AG09319 (cell line): ENCODE results near the gene COL9A1.

Experiments used
- DNase-seq: peaks from one replicate; pipeline ENCODE4 v3.0.0-alpha.2; 2010; ENCODE audit warnings: low read depth; ENCODE audit errors: extremely low read depth
- TF ChIP-seq, protein P1 (sequence below): IDR thresholded peaks from 2 replicates; pipeline ENCODE4 v1.5.1; 2011; ENCODE audit warnings: low read depth, mild to moderate bottlenecking, inconsistent platforms, low read length, moderate library complexity

The COL9A1 gene

DNA sequence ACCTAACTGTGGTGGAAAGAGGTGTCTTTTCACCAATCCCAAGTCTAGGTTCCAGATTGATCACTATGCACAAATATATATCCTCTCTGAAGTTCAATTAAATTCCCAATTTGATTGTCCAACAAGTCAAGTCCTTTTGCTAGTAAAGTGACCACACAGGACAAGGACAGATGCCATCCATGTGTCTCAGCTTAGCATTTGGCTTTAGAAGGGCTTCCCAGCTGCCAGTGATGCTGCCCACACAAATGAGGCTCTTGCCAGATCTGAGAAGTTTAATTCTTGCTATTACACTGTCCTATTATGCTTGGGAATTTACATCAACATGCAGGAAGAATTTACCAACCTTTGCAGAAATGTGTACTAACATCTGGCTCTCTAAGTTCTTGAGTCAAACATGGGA, 108.5 kb downstream of the COL9A1 start:
- DNase-seq: no peak
- TF ChIP-seq, protein P1, sequence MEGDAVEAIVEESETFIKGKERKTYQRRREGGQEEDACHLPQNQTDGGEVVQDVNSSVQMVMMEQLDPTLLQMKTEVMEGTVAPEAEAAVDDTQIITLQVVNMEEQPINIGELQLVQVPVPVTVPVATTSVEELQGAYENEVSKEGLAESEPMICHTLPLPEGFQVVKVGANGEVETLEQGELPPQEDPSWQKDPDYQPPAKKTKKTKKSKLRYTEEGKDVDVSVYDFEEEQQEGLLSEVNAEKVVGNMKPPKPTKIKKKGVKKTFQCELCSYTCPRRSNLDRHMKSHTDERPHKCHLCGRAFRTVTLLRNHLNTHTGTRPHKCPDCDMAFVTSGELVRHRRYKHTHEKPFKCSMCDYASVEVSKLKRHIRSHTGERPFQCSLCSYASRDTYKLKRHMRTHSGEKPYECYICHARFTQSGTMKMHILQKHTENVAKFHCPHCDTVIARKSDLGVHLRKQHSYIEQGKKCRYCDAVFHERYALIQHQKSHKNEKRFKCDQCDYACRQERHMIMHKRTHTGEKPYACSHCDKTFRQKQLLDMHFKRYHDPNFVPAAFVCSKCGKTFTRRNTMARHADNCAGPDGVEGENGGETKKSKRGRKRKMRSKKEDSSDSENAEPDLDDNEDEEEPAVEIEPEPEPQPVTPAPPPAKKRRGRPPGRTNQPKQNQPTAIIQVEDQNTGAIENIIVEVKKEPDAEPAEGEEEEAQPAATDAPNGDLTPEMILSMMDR: no peak

DNA sequence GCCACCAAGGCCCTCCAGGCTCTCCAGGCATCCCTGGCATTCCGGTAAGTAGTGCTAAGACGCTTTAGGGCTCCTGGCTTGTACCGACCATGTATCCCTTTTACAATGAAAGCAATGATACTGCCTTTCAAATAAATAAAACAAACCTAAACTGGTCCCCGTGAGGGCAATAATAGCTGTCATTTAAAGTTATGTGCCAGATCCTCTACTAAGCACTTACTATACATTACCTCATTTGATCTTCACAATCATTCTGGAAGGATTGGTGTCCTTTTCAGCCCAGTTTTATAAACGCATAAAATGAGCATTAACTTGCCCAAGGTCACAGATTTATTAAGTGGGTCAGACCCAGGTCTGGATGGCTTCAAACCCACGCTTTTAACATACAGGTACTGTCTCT, 114.7 kb downstream of the COL9A1 start:
- TF ChIP-seq, protein P1: no peak
- no peak for DNase-seq

DNA sequence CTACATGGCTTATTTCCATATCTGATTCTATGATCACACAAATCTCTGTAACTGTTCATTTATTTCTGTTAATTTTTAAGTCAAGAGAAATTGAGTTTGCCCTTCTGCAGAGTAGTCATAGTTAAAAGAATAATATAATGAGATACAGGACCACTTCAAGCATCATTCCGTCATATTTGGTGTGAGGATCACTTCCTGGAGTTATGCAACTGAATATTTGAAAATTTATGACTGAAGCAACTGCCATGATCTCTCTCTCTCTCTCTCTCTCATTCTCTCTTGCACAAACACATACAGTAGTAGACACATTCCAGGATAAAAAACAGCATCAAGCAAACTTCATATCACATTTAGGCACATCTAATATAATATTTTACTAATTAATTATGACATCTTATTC, 116.4 kb downstream of the COL9A1 start:
- no peak for DNase-seq
- TF ChIP-seq, protein P1: no peak

DNA sequence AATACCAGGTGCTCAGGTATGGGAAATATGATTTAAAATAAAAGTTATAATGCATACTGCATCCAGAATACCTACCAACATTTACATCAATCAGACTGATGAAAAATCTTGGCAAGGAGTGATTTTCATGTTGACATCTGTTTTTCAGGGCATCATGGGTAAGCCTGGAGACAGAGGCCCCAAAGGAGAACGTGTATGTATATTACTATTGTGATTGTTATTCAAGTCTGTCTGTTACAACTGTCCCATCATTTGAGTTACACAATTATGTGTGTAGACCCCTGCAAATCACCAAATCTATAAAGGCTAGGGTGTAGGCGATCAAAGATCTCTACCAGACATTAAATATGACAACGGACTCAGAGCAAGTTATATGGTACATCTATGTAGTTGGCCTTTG, 118.2 kb downstream of the COL9A1 start:
- DNase-seq: no peak
- TF ChIP-seq, protein P1: no peak

DNA sequence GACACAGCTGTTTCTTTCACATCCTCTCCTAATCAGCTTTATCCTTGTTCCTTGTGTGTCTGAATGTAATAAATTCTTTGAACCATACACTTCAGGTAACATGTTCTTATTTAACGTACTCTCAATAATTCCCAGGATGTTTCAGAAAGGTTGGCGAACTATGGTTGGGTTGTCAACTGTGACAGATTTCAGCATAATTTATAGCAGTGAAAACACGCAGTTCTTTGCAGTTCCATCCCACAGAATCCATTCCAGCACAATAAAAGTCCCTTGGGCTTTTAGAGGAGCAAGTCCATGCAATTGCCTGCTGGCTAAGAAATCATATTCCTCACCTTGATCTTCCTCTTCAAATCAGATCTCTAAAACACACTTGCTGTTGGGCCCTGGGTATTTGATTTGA, 119.3 kb downstream of the COL9A1 start:
- DNase-seq: no peak
- TF ChIP-seq, protein P1: no peak

DNA sequence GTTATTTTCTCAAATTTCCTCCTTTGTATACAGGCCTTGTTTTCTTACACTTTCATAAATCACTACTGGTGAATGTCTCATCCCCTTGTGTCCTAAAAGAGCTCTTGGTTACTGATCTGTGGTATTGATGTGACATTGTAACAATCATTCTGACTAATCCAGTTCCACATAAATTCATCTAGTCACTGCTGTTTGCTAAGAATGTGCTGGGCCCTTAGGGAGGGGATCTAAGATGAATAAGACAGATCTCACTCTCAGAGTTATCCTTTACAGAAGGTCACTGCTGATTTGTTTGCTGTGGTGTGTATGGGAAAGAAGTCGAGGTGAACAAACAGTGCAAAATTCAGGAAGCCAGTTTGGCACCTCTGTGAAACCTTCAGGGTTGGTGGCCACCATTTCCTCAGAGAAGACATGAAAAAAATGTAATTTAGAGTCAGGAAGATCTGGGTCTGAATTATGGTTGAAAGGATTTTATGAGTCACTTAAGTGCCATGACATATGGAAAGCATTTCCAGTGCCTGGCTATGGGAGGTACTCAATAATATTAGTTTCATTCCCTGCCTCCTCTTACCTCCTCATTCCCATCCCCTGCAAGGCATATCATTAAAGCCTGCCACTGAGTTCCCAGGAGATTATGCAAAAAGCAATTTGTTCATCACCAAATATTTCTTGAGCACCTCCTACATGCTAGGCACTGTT, 121.8 kb downstream of the COL9A1 start:
- TF ChIP-seq, protein P1: no peak
- no peak for DNase-seq

DNA sequence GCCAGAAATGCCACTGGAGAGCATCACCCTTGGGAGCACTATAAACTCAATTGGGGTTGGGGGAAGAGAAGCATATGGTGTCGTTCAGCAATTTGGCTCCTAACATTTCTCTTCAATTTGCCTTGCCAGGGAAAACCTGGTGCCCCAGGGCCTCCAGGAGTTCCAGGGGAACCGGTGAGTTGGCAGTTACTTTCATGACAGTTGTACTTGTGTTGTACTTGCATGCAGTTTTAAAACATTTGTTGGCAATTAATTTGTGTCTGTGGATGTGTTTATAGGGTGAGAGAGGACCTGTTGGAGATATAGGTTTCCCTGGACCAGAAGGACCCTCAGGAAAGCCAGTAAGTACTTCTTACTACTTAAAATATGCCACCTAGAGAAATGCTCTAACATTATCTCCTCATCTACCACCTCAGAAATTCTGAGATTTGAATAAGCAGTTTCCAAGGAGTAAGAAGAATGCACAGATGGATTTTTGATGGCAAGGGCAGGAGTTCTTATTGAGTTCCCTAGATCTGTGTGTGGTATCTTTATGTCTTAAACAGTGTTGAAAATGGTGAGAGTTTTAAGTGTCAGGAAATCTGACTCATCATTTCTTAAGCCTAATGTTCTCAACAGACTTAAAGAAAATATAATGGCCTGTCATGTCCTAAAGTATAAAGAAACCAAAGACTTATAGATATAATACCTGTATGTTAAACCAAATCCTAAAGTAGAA, 122.5 kb downstream of the COL9A1 start:
- no peak for DNase-seq
- TF ChIP-seq, protein P1: no peak
